HL-60/S4 treated with phorbol 12-myristate 13-acetate at 8.2 ng/mL for 4 days and 3 days (cell line): ENCODE measurements around the gene ZKSCAN1.
"Not testable (repeated sequence)": the region's sequence is repeated elsewhere in the genome, so short reads cannot be mapped to it uniquely, and the experiment has no call there.

Experiments used
- in situ Hi-C: fragments of 300-500 bp; cut with MboI; formaldehyde crosslinking; loops from 2 replicates; pipeline ENCODE4 v1.15.0; 2022; ENCODE audit warnings: low sequenced_read_pairs

Gene ZKSCAN1

DNA sequence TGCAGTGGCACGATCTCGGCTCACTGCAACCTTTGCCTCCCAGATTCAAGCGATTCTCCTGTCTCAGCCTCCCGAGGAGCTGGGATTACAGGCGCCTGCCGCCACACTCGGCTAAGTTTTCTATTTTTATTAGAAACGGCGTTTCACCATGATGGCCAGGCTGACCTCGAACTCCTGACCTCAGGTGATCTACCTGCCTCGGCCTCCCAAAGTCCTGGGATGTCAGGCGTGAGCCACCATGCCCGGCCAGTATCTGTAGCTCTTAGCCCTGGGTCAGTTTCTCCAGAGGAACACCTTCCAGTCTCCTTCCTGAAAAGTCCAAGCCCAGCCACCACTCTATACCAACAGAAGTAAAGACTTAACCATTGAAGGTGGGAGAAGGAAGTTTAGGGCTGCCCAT is 15.2 kb upstream of the ZKSCAN1 start:
- in situ Hi-C loops, result no loop called here

DNA sequence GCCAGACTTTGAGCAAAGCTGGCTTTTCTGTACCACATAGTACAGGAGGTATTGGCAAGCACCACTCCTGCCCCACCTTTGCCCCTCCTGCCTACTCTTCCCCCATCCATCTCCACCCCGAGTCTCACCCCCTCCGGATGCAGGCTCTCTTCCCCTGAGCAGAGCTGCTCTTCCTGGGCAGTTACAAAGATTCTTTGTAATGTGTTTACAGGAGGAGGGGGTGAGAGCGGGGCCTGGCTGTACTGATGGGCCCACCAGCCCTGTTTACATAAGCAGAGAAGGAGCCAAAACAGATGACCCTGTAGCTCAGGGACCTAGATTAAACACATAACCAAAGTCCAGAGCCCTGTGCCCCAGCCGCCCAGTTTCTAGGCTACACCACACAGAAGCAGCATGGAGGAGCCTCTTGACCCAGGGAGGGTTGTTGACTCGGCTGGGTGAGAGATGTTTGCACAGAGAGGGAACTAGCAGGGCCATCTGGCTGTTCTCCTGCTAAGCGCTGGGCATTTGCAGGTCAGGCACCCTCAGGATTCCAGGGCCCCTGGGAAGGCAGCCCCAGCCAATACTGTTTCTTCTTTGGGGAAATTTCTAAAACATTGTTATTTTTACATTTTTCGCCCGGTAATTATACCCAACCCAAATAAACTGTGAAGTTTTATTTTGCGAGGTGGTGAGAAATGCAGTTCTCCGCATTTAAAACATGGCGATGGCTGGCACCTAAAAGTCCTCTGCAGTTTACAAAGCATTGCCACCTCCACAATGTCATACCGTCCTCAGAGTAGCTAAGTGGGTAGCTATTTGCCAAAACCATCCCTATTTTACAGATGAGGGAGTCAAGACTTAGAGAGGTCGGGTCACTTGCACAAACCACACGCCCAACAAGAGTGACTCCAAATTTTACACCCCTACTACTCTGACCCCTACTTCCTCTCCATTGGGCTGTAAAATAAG is 11.4 kb upstream of the ZKSCAN1 start:
- in situ Hi-C loops, result no loop called here

GRCh38 chr7:100007887-100008286 is 7.5 kb upstream of the ZKSCAN1 start:
- in situ Hi-C loops, result no loop called here

- in situ Hi-C loops, result no loop called here
Observed at GRCh38 chr7:100008525-100008924, 6.9 kb upstream of the ZKSCAN1 start.

DNA sequence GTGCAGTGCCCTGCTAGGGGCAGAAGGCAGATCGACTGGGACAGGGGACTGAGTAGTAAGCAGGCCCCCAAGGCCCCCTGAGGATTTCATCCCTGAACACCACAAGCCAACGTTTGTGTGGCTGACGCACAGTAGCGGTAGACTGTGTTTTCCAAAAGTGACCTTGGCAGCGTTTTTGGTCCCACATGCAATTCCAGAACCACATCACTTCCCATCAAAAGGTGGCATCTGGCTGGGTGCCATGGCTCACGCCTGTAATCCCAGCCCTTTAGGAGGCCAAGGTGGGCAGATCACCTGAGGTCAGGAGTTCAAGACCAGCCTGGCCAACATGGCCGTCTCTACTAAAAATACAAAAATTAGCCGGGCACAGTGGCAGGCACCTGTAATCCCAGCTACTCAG is 5.4 kb upstream of the ZKSCAN1 start:
- in situ Hi-C loops, result not testable (repeated sequence)

DNA sequence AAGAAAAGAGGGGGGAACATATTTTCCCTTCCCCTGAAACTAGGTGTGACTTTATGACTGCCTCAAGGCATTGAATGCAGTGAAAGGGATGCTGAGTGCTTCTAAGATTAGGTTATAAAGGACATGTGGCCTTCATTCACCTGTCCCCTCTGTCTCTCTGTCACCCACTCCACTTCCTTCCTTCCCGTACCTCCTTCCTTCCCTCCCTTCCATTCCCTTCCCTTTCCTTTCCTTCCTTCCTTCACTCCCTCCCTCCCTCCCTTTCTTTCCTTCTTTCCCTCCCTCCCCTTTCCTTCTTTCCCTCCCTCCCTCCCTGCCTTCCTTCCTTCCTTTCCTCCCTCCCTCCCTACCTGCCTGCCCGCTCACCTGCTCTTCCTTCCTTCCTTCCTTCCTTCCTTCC is 4.5 kb upstream of the ZKSCAN1 start:
- in situ Hi-C loops, result no loop called here

- in situ Hi-C loops, result no loop called here
Observed at GRCh38 chr7:100011516-100011915, 3.9 kb upstream of the ZKSCAN1 start.

- in situ Hi-C loops, result not testable (repeated sequence)
Observed at GRCh38 chr7:100012385-100013327, 2.7 kb upstream of the ZKSCAN1 start.

GRCh38 chr7:100013328-100013676 is 2.1 kb upstream of the ZKSCAN1 start:
- in situ Hi-C loops, result no loop called here

GRCh38 chr7:100016215-100016901 is 962 bp downstream of the ZKSCAN1 start:
- in situ Hi-C loops, result no loop called here

- in situ Hi-C loops, result no loop called here
Observed at GRCh38 chr7:100017300-100017699, 1.9 kb downstream of the ZKSCAN1 start.

DNA sequence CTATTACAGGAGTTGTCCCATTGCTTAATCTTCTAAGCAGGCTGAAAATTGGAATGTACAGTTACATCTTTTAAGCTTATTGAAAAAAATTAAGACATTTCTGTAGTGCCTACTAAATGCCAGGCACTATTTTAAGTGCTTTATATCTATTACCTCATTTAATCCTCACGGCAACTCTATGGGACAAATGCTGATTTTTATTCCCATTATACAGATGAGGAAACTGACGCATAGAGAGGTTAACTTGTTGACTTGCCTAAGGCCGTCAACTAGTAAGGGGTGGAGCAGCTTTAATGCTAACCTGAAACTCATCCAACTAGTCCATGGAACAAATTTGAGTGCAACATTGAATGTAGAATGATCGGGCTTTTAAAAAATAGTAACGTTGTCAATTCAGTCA is 2.5 kb downstream of the ZKSCAN1 start:
- in situ Hi-C loops, result no loop called here

DNA sequence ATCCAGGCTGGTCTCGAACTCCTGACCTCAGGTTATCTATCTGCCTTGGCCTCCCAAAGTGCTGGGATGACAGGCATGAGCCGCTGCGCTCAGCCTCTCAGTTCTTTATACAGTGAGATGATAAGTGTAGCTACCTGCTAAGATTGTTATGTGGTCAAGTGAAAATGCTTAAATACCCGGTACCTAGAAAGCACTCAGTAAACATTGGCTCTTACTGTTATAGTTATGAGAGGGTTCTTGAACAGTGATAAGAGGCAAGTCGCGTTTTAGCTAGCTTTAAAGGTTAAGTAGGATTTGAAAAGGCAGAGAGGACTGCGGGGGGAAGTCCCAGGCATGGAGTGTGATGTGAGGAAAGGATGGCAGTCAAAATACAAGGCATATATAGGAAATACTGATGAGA is 4.5 kb downstream of the ZKSCAN1 start:
- in situ Hi-C loops, result no loop called here

DNA sequence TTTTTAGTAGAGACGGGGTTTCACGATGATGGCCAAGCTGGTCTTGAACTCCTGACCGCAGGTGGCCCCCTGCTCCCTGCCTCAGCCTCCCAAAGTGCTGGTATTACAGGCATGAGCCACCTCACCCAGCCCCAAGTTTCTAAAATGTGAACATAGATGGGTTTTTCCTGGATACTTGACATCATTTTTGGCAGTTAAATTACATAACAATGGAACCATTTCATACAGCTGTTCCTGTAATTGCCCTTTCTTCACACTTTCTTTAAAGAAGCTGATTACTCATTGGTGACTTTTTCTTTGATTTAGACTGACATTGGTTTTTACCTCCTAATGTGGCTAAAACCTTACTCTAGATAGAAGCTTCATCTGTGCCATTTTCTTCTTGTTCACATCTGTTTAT is 5.9 kb downstream of the ZKSCAN1 start:
- in situ Hi-C loops, result no loop called here

- in situ Hi-C loops, result no loop called here
Observed at GRCh38 chr7:100022621-100023020, 7.2 kb downstream of the ZKSCAN1 start.

DNA sequence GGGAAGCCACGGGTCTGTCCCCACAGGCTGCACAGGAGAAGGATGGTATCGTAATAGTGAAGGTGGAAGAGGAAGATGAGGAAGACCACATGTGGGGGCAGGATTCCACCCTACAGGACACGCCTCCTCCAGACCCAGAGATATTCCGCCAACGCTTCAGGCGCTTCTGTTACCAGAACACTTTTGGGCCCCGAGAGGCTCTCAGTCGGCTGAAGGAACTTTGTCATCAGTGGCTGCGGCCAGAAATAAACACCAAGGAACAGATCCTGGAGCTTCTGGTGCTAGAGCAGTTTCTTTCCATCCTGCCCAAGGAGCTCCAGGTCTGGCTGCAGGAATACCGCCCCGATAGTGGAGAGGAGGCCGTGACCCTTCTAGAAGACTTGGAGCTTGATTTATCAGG is 8.1 kb downstream of the ZKSCAN1 start:
- in situ Hi-C loops, result no loop called here

DNA sequence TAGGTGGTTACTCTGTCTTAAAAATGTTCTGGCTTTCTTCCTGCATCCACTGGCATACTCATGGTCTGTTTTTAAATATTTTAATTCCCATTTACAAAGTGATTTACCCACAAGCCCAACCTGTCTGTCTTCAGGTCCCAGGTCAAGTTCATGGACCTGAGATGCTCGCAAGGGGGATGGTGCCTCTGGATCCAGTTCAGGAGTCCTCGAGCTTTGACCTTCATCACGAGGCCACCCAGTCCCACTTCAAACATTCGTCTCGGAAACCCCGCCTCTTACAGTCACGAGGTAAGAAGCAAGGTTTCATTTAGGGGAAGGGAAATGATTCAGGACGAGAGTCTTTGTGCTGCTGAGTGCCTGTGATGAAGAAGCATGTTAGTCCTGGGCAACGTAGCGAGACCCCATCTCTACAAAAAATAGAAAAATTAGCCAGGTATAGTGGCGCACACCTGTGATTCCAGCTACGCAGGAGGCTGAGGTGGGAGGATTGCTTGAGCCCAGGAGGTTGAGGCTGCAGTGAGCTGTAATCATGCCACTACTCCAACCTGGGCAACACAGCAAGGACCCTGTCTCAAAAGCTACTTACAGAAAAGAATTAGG is 8.7 kb downstream of the ZKSCAN1 start:
- in situ Hi-C loops, result no loop called here

GRCh38 chr7:100027197-100027596 is 11.8 kb downstream of the ZKSCAN1 start:
- in situ Hi-C loops, result no loop called here

DNA sequence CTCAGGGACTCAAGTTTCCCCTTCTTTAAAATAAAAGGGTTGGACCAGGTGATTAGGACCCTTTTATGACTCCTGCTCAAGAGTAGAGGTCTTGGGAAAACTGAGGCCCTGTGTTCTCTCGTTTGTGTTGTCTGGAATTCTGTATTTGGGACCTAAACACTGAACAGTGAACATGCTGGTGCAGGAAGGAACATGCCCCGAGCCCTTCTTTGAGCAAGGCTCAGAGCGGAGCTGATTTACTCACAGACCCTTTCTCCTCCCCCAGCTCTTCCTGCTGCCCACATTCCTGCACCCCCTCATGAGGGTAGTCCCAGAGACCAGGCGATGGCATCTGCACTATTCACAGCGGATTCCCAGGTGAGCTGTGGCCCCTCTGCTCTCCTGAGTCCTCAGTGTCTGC is 14.2 kb downstream of the ZKSCAN1 start:
- in situ Hi-C loops, result no loop called here

- in situ Hi-C loops, result no loop called here
Observed at GRCh38 chr7:100033526-100033925, 18.1 kb downstream of the ZKSCAN1 start.
